ENCODE results near the gene TTLL7. TPM values are rescaled to one million over a fixed set of nuclear protein-coding genes. Genes with fewer than 3 reads are reported as not detected.
"Not testable (repeated sequence)": the region's sequence is repeated elsewhere in the genome, so short reads cannot be mapped to it uniquely, and the experiment has no call there.

Gene TTLL7
- total and polyA plus RNA-seq, 9 donors = 14.0 to 35.0 (median 22.1) TPM

DNA sequence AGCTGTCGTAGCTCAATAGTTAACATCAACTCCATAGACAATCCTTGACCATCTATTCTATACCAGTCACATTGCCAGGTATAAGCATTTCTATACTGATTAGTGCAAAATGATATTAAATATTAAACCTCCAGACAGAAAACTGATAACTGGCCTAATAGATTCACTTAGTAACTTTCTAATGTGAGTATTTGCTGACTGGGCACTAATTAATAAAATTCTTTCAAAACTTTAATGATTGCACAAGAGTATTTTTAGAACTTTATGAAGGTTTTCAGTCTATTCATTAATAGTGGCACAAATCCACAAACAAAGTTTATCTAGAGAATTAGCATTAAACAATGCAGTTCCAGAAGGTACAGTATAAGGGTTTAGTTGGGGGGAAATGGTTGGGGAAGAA lies 79.1 kb downstream of the TTLL7 start:
- H3K4me3 ChIP-seq (ENCODE audit: low read length) = no peak overlapping the region
- H3K9me3 ChIP-seq (replicated peaks; ENCODE audit: control insufficient read depth, low read depth, low read length) = no peaks in the 10 kb centered on the region
- H3K4me1 ChIP-seq (ENCODE audit: control insufficient read depth, insufficient read depth, low read length) = no peaks in the 10 kb centered on the region
- no peaks in the 10 kb centered on the region for H3K27me3 ChIP-seq (ENCODE audit: control insufficient read depth, insufficient read depth, low read length)
- WGBS (ENCODE audit: insufficient coverage) = no CpG with 5 or more reads among the region's 1 CpG
- DNase-seq = no peak
- H3K36me3 ChIP-seq (ENCODE audit: control insufficient read depth, insufficient read depth, low read length) = peaks cover 13% of the 10 kb centered on the region
- no peak overlapping the region for H3K27ac ChIP-seq (ENCODE audit: low read length)

DNA sequence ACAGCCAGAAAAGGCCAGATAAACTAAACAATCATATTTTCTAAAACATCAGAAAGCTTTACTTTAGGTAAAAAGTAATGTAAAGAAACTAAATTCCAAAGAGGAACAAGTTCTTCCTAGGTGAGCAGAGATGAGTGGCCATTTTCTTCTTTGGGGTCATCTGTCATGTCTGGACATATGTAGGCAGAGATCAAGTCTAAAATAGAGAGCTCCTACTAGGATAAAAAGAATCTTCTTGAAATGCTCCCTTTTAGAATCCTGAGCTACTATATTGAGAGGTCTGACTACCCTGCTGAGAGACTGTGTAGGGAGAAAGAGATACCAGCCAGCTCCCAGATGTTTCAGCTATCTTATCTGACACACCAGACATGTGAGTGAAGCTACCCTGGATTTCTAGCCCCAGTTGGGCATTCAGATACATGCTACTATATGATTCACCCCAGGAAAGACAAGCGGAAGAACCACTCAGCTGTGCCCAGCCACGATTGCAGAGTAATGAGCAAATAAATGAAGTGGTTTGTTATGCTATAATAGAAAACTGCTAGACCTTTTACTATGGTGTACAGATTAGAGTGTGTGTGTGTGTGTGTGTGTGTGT lies 80.1 kb downstream of the TTLL7 start:
- no peak overlapping the region for H3K27ac ChIP-seq (ENCODE audit: low read length)
- whole genome bisulfite sequencing (ENCODE audit: insufficient coverage) = no CpG with 5 or more reads among the region's 2 CpGs
- no peaks in the 10 kb centered on the region for H3K27me3 ChIP-seq (ENCODE audit: control insufficient read depth, insufficient read depth, low read length)
- DNase-seq = no peak
- no peaks in the 10 kb centered on the region for H3K9me3 ChIP-seq (replicated peaks; ENCODE audit: control insufficient read depth, low read depth, low read length)
- no peaks in the 10 kb centered on the region for H3K4me1 ChIP-seq (ENCODE audit: control insufficient read depth, insufficient read depth, low read length)
- peaks cover 13% of the 10 kb centered on the region for H3K36me3 ChIP-seq (ENCODE audit: control insufficient read depth, insufficient read depth, low read length)
- no peak overlapping the region for H3K4me3 ChIP-seq (ENCODE audit: low read length)

DNA sequence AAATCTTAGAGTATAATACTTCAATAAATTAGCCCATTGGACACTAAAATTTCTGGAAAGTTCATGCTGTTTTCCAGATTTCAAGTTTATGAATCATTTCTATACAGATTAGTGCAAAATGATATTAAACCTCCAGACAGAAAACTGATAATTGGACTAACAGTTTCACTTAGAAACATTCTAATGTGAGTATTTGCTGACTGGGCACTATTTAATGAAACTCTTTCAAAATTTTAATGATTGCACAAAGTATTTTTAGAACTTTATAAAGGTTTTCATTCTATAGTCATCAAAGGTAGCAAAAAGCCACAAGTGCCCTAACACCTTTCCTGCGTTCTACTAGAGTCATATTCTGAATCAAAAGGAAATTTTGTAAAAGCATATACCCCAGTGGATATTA lies 81.0 kb downstream of the TTLL7 start:
- H3K27ac ChIP-seq (ENCODE audit: low read length) = no peak overlapping the region
- no peak overlapping the region for H3K4me3 ChIP-seq (ENCODE audit: low read length)
- no peaks in the 10 kb centered on the region for H3K9me3 ChIP-seq (replicated peaks; ENCODE audit: control insufficient read depth, low read depth, low read length)
- peaks cover 13% of the 10 kb centered on the region for H3K36me3 ChIP-seq (ENCODE audit: control insufficient read depth, insufficient read depth, low read length)
- DNase-seq = no peak
- H3K27me3 ChIP-seq (ENCODE audit: control insufficient read depth, insufficient read depth, low read length) = no peaks in the 10 kb centered on the region
- no peaks in the 10 kb centered on the region for H3K4me1 ChIP-seq (ENCODE audit: control insufficient read depth, insufficient read depth, low read length)
- WGBS (ENCODE audit: insufficient coverage) = no CpG with 5 or more reads among the region's 1 CpG

DNA sequence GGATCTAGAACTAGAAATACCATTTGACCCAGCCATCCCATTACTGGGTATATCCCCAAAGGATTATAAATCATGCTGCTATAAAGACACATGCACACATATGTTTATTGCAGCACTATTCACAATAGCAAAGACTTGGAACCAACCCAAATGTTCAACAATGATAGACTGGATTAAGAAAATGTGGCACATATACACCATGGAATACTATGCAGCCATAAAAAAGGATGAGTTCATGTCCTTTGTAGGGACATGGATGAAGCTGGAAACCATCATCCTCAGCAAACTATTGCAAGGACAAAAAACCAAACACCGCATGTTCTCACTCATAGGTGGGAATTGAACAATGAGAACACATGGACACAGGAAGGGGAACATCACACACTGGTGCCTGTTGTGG lies 82.8 kb downstream of the TTLL7 start:
- WGBS (ENCODE audit: insufficient coverage) = no CpG with 5 or more reads among the region's 1 CpG
- not testable (repeated sequence) for H3K27ac ChIP-seq (ENCODE audit: low read length); H3K4me1 ChIP-seq (ENCODE audit: control insufficient read depth, insufficient read depth, low read length); H3K9me3 ChIP-seq (replicated peaks; ENCODE audit: control insufficient read depth, low read depth, low read length); H3K4me3 ChIP-seq (ENCODE audit: low read length); H3K27me3 ChIP-seq (ENCODE audit: control insufficient read depth, insufficient read depth, low read length); DNase-seq
- H3K36me3 ChIP-seq (ENCODE audit: control insufficient read depth, insufficient read depth, low read length) = peaks cover 13% of the 10 kb centered on the region

DNA sequence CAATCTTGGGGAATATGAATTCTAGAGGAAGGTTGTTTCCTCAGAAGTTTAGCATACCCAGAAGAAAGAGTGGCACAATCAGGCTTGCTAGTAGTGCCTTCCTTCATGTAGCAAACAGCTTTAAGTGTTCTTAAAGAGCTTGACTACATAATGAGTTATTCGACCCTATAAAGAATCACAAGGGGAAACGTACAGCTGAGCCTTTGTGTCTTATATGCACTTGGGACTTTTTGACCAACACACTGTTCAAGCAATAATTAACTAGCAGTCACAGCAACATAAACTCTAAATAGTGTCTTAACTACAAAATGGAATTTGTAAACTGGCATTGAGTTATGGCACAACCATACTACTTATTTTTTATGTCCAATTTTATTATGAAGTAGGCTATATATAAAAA lies 86.1 kb downstream of the TTLL7 start:
- Histone ChIP-seq H3K36me3 (ENCODE audit: control insufficient read depth, insufficient read depth, low read length) (peaks cover 3% of the 10 kb centered on the region), H3K9me3 (replicated peaks; ENCODE audit: control insufficient read depth, low read depth, low read length) (no peaks in the 10 kb centered on the region), H3K27me3 (ENCODE audit: control insufficient read depth, insufficient read depth, low read length) (no peaks in the 10 kb centered on the region), H3K4me3 (ENCODE audit: low read length) (no peak overlapping the region), H3K27ac (ENCODE audit: low read length) (no peak overlapping the region), H3K4me1 (ENCODE audit: control insufficient read depth, insufficient read depth, low read length) (no peaks in the 10 kb centered on the region)
- WGBS (ENCODE audit: insufficient coverage) = no CpG with 5 or more reads among the region's 2 CpGs
- no peak for DNase-seq

DNA sequence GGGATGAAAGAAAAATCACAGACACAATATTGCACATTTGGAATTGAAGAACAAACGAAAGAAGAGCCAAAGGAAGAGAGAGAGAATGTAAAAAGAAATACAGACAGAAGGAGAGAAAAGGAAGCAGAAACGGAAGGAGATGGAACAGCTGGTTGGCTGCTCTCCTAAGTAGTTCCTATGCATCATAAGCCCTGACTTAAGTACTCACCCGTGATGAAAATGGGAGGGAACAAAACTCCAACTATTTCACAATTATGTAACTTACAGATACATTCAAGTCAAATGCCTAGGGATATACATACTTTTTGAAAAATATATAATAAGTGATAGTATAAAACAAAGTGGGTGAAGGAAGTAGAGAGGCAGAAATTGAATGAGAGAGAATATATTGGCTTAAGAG lies 88.5 kb downstream of the TTLL7 start:
- H3K4me3 ChIP-seq (ENCODE audit: low read length) = no peak overlapping the region

DNA sequence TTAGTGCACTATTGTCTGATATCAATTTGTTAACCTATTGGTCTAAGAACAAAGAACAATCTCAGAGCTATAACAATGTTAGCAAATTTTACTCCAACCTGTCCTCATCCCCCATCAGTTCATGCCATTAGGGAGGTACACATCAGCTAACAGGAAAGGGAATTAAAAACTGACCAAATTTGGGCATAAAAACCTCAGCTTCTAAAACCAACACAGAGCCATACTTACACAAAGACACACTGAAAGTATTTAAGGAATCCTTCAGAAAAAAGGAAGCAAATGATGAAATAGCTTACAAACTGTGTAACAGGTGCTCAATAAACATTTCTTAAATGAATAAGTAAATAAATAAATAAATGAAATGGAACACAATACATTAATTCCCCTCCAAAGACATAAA lies 89.2 kb downstream of the TTLL7 start:
- no peaks in the 10 kb centered on the region for H3K27me3 ChIP-seq (ENCODE audit: control insufficient read depth, insufficient read depth, low read length)
- H3K4me3 ChIP-seq (ENCODE audit: low read length) = no peak overlapping the region
- peaks cover 3% of the 10 kb centered on the region for H3K36me3 ChIP-seq (ENCODE audit: control insufficient read depth, insufficient read depth, low read length)
- no peaks in the 10 kb centered on the region for H3K4me1 ChIP-seq (ENCODE audit: control insufficient read depth, insufficient read depth, low read length)
- DNase-seq = no peak
- no peak overlapping the region for H3K27ac ChIP-seq (ENCODE audit: low read length)
- no peaks in the 10 kb centered on the region for H3K9me3 ChIP-seq (replicated peaks; ENCODE audit: control insufficient read depth, low read depth, low read length)

More for the DNA sequence above, 88.5 kb downstream of the TTLL7 start:
- no CpG with 5 or more reads among the region's 3 CpGs for WGBS (ENCODE audit: insufficient coverage)
- no peaks in the 10 kb centered on the region for H3K27me3 ChIP-seq (ENCODE audit: control insufficient read depth, insufficient read depth, low read length)
- H3K27ac ChIP-seq (ENCODE audit: low read length) = no peak overlapping the region
- peaks cover 3% of the 10 kb centered on the region for H3K36me3 ChIP-seq (ENCODE audit: control insufficient read depth, insufficient read depth, low read length)
- H3K9me3 ChIP-seq (replicated peaks; ENCODE audit: control insufficient read depth, low read depth, low read length) = no peaks in the 10 kb centered on the region
- no peaks in the 10 kb centered on the region for H3K4me1 ChIP-seq (ENCODE audit: control insufficient read depth, insufficient read depth, low read length)
- peak; percentile 36 for DNase-seq

DNA sequence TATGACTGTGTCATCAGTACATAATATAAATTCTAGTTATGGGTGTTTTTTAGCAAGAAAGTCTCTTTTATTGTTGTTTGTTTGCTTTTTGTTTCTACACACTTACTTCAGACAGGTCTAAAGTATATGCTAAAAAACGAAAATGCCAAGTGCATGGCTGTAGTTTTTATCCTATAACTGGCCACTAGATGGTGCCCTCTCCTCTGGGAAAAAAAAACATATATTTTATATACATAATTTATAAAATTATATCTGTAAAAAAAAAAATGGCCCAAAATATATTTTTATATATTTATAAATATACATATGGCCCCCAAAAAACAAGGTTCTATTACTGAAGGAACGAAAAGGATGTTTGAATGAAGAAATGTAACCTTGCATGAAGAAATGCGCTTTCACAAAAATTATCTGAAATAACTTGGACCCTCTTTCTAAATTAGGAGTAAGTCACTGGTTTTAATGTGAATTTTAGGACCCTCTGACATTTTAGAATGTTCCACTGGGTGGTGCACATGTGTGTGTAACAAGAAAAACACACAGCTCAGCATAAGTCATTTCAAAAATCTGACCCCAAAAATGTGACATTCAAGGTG lies 93.5 kb downstream of the TTLL7 start:
- Histone ChIP-seq H3K27ac (ENCODE audit: low read length) (no peak overlapping the region), H3K36me3 (ENCODE audit: control insufficient read depth, insufficient read depth, low read length) (peaks cover 3% of the 10 kb centered on the region), H3K27me3 (ENCODE audit: control insufficient read depth, insufficient read depth, low read length) (no peaks in the 10 kb centered on the region), H3K4me3 (ENCODE audit: low read length) (no peak overlapping the region), H3K4me1 (ENCODE audit: control insufficient read depth, insufficient read depth, low read length) (no peaks in the 10 kb centered on the region), H3K9me3 (replicated peaks; ENCODE audit: control insufficient read depth, low read depth, low read length) (no peaks in the 10 kb centered on the region)
- no CpG with 5 or more reads among the region's 3 CpGs for WGBS (ENCODE audit: insufficient coverage)
- peak; percentile 37 for DNase-seq

DNA sequence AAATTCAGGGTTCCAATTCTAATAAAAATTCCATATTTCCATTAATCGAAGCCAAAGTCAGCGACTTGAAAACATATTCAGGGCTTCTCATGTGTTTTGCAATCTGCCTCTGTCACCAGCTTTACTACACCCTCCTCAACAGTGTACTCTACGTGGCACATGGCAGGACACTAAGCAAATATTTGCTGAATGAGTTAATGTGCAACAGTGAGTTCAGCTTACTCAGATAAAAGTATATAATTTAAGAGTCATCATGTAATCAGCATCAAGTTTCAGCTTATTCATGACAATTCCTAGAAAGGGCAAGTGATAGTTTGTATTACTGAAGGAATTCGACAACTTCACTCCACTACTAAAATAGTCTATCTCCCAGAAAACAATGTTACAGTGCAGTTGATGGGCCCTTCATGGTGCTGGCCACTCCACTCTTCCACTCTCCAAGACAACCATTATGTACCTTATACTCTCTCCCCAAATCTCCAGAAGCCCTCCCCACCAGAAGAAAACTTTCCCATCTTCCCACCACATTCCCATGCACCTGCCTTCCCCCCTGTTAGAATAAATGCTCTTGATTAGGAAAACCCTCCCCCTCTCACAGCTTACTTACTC lies 97.3 kb downstream of the TTLL7 start:
- no CpG with 5 or more reads among the region's 4 CpGs for WGBS (ENCODE audit: insufficient coverage)
- DNase-seq = no peak
- no peaks in the 10 kb centered on the region for H3K4me1 ChIP-seq (ENCODE audit: control insufficient read depth, insufficient read depth, low read length)
- no peak overlapping the region for H3K4me3 ChIP-seq (ENCODE audit: low read length)
- H3K36me3 ChIP-seq (ENCODE audit: control insufficient read depth, insufficient read depth, low read length) = no peaks in the 10 kb centered on the region
- H3K9me3 ChIP-seq (replicated peaks; ENCODE audit: control insufficient read depth, low read depth, low read length) = no peaks in the 10 kb centered on the region
- H3K27ac ChIP-seq (ENCODE audit: low read length) = no peak overlapping the region
- H3K27me3 ChIP-seq (ENCODE audit: control insufficient read depth, insufficient read depth, low read length) = no peaks in the 10 kb centered on the region

DNA sequence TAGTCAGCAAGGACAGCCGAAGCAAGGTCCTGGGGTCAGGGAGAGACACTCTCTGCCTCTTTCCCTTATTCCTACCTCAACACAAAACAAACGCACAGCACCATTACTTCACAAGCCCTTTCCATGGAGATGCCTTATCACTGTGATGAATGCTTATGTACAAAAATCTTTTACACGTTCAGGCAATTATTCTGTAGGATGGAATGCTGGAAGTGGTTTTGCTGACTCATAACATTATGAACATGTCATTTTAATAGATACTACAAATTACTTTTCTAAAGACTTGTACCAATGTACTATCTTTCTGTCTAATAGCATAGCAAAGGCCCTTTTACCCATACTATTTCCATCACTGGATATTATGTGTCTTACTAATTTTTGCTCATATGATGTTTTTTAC lies 98.4 kb downstream of the TTLL7 start:
- H3K9me3 ChIP-seq (replicated peaks; ENCODE audit: control insufficient read depth, low read depth, low read length) = no peaks in the 10 kb centered on the region
- H3K4me3 ChIP-seq (ENCODE audit: low read length) = no peak overlapping the region
- no peak for DNase-seq
- H3K27ac ChIP-seq (ENCODE audit: low read length) = no peak overlapping the region
- no peaks in the 10 kb centered on the region for H3K36me3 ChIP-seq (ENCODE audit: control insufficient read depth, insufficient read depth, low read length)
- no peaks in the 10 kb centered on the region for H3K4me1 ChIP-seq (ENCODE audit: control insufficient read depth, insufficient read depth, low read length)
- no peaks in the 10 kb centered on the region for H3K27me3 ChIP-seq (ENCODE audit: control insufficient read depth, insufficient read depth, low read length)
- WGBS (ENCODE audit: insufficient coverage) = no CpG with 5 or more reads among the region's 3 CpGs
